ENCODE measurements around the gene RYR3. TPM values are rescaled to one million over a fixed set of nuclear protein-coding genes. Genes with fewer than 3 reads are reported as not detected.

Gene RYR3
- total RNA-seq, 1 donor from 2014 or later: 2.2 TPM

- no peak for TF ChIP-seq CTCF (conservative IDR thresholded peaks at IDR 0.05)
- Mint-ChIP-seq H3K27me3 (no peaks in the 10 kb centered on the region), H3K4me3 (no peak overlapping the region), H3K4me1 (ENCODE audit: unreplicated experiment) (no peaks in the 10 kb centered on the region), H3K27ac (no peak overlapping the region), H3K9me3 (no peaks in the 10 kb centered on the region), H3K36me3 (peaks cover 3% of the 10 kb centered on the region)
- DNase-seq (ENCODE audit: extremely low spot score, unreplicated experiment): no peak
Observed at GRCh38 chr15:33722005-33722672, 411.4 kb downstream of the RYR3 start.

- Mint-ChIP-seq H3K4me3 (no peak overlapping the region), H3K27me3 (no peaks in the 10 kb centered on the region), H3K9me3 (no peaks in the 10 kb centered on the region), H3K36me3 (peaks cover 3% of the 10 kb centered on the region), H3K27ac (no peak overlapping the region), H3K4me1 (ENCODE audit: unreplicated experiment) (no peaks in the 10 kb centered on the region)
- DNase-seq (ENCODE audit: extremely low spot score, unreplicated experiment): no peak
- no peak for TF ChIP-seq CTCF (conservative IDR thresholded peaks at IDR 0.05)
Observed at GRCh38 chr15:33722673-33723015, 411.9 kb downstream of the RYR3 start.

DNA sequence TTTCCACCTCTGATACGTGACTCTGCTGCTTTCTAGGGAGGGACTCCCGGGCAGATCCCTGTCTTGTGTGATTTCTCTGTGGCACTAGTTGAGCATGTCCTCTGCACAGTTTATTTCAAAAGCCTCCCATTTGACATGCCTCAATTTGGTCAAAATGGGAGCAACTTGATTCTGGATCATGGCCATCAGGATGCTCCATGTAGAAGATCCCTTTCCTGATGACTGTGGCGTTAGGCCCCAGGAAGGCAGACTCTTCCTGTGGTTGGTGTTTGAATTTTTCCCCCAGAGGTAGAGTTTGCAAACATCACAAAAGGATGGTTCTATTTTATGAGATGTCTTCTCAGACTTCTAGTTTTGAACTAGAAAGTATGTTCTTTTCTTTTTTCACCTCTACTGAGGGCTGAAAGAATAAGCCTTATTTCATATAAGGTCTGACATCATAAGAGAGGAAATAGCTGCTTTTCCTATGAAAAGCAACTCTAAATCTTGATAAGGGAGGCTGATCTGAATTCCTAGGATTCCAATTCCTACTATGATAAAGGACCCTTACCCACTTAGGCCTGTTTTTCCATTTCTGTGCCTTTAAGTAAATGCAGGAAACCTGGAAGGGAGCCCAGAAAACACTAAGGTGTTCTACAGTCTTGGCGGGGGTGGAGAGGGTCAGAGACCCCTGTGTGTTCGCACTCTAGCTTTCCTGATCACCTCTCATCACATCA, 413.7 kb downstream of the RYR3 start:
- Mint-ChIP-seq H3K27ac (no peak overlapping the region), H3K4me3 (no peak overlapping the region), H3K36me3 (peaks cover 3% of the 10 kb centered on the region), H3K4me1 (ENCODE audit: unreplicated experiment) (no peaks in the 10 kb centered on the region), H3K27me3 (no peaks in the 10 kb centered on the region), H3K9me3 (no peaks in the 10 kb centered on the region)
- no peak for TF ChIP-seq CTCF (conservative IDR thresholded peaks at IDR 0.05)
- DNase-seq (ENCODE audit: extremely low spot score, unreplicated experiment): no peak

DNA sequence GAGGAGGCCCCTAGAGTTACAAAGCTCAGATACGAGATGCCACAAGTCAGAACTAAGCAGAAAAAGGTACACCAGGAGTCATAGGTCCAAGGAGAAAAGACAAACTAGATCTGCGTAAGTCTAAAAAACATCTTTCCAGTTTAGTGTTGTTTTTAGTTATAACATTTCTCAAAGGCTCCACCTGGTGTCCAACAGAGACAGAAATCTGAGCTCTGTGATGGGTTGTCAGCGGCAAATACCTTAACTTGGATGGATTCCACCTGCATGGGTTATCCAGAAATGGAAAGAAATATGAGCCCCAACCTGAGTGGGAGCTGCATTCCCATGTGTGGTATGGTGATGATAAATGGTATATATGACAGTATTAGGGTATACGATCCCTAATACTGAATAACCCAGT, 418.9 kb downstream of the RYR3 start:
- H3K27me3 Mint-ChIP-seq: peaks cover 3% of the 10 kb centered on the region
- H3K4me3 Mint-ChIP-seq: no peak overlapping the region
- TF ChIP-seq CTCF (conservative IDR thresholded peaks at IDR 0.05): peak; percentile 51
- no peak for DNase-seq (ENCODE audit: extremely low spot score, unreplicated experiment)
- no peaks in the 10 kb centered on the region for H3K4me1 Mint-ChIP-seq (ENCODE audit: unreplicated experiment)
- no peak overlapping the region for H3K27ac Mint-ChIP-seq
- H3K9me3 Mint-ChIP-seq: no peaks in the 10 kb centered on the region
- H3K36me3 Mint-ChIP-seq: no peaks in the 10 kb centered on the region

DNA sequence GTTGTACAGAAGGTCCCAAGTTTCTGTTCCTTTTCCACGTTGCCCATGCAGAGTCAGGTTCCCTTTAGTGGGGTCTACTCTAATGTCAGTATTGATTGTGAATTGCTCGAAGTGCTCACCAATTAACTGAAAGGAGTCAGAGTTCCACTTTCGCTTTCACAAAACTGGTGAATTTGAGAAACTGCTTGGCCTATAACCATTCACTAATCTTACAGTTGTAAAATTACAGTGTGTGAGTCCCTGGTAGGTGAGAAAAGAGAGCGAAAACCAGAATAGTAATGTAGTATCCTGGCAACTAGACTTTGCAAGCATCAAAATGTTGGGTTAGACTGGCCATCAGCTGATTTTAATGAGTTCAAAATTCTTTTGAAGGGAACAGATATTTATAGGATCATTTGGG, 420.0 kb downstream of the RYR3 start:
- no peak for DNase-seq (ENCODE audit: extremely low spot score, unreplicated experiment)
- peaks cover 3% of the 10 kb centered on the region for H3K27me3 Mint-ChIP-seq
- H3K9me3 Mint-ChIP-seq: no peaks in the 10 kb centered on the region

More for the DNA sequence above, 420.0 kb downstream of the RYR3 start:
- peaks cover 4% of the 10 kb centered on the region for H3K4me1 Mint-ChIP-seq (ENCODE audit: unreplicated experiment)
- H3K27ac Mint-ChIP-seq: no peak overlapping the region
- H3K4me3 Mint-ChIP-seq: no peak overlapping the region
- TF ChIP-seq CTCF (conservative IDR thresholded peaks at IDR 0.05): no peak
- no peaks in the 10 kb centered on the region for H3K36me3 Mint-ChIP-seq

All from type B pancreatic cell (in vitro differentiated cells).